Gastroesophageal sphincter (tissue), 3 donors: Measurements from ENCODE around the gene ANGEL1.

ENCODE experiments used
- CTCF ChIP-seq, 4 experiments: fragments of 200-600 bp in 2 of 4; fragments of 450-650 bp in 2 of 4; sonication (generic) in 1 of 4; IDR thresholded peaks; one replicate each; pipeline ENCODE4 v1.5.1; 2017 to 2019; ENCODE audit warnings: antibody characterized with exemption in 4 of 4, mild to moderate bottlenecking in 2 of 4, moderate library complexity in 2 of 4
- POLR2A ChIP-seq, 2 donors: fragments of 450-650 bp; IDR thresholded peaks; one replicate each; pipeline ENCODE4 v1.6.1; 2017; ENCODE audit warnings: antibody characterized with exemption in 2 of 2, mild to moderate bottlenecking in 2 of 2, moderate library complexity in 1 of 2

GRCh38 chr14:76814726-76815645 lies 2.3 kb upstream of the ANGEL1 start:
- TF ChIP-seq CTCF (IDR thresholded peaks at IDR 0.05) = no peak
- TF ChIP-seq POLR2A (IDR thresholded peaks at IDR 0.05) = no peak
